Vagina (tissue), 2 donors: ENCODE data around the gene VSIG1.

ENCODE experiments used
- POLR2A ChIP-seq, 2 donors: fragments of 450-650 bp; IDR thresholded peaks; one replicate each; pipeline ENCODE4 v1.6.1; 2017; ENCODE audit warnings: antibody characterized with exemption in 2 of 2, mild to moderate bottlenecking in 2 of 2, moderate library complexity in 2 of 2
- POLR2AphosphoS5 ChIP-seq, 2 donors: sonication (generic); formaldehyde crosslinking; IDR thresholded peaks; one replicate each; pipeline ENCODE4 v1.9.0; 2017; ENCODE audit warnings: antibody characterized with exemption in 2 of 2, mild to moderate bottlenecking in 2 of 2, low read depth in 1 of 2; ENCODE audit not compliant: insufficient read depth in 1 of 2
- TF ChIP-seq, protein P1 (sequence below), 3 experiments: fragments of 450-650 bp in 2 of 3; fragments of 200-600 bp in 1 of 3; sonication (generic) in 1 of 3; IDR thresholded peaks; one replicate each; pipeline ENCODE4 v1.5.1; 2017 to 2019; ENCODE audit warnings: antibody characterized with exemption in 3 of 3, mild to moderate bottlenecking in 2 of 3, moderate library complexity in 2 of 3

GRCh38 chrX:108053218-108053617 lies 8.4 kb downstream of the VSIG1 start:
- TF ChIP-seq, protein P1, sequence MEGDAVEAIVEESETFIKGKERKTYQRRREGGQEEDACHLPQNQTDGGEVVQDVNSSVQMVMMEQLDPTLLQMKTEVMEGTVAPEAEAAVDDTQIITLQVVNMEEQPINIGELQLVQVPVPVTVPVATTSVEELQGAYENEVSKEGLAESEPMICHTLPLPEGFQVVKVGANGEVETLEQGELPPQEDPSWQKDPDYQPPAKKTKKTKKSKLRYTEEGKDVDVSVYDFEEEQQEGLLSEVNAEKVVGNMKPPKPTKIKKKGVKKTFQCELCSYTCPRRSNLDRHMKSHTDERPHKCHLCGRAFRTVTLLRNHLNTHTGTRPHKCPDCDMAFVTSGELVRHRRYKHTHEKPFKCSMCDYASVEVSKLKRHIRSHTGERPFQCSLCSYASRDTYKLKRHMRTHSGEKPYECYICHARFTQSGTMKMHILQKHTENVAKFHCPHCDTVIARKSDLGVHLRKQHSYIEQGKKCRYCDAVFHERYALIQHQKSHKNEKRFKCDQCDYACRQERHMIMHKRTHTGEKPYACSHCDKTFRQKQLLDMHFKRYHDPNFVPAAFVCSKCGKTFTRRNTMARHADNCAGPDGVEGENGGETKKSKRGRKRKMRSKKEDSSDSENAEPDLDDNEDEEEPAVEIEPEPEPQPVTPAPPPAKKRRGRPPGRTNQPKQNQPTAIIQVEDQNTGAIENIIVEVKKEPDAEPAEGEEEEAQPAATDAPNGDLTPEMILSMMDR (IDR thresholded peaks at IDR 0.05), result no peak
- TF ChIP-seq POLR2AphosphoS5 (IDR thresholded peaks at IDR 0.05; ENCODE audit: insufficient read depth in 1 of 2, low read depth in 1 of 2) (no peak), POLR2A (IDR thresholded peaks at IDR 0.05) (no peak)
